ENCODE measurements around the gene CASP14. TPM values are rescaled to one million over a fixed set of nuclear protein-coding genes. Genes with fewer than 3 reads are reported as not detected.

The CASP14 gene
- total RNA-seq, 1 experiment from 2014 or later: not detected

GRCh38 chr19:15104411-15104810 lies 55.1 kb downstream of the CASP14 start:
- Mint-ChIP-seq H3K4me1 (ENCODE audit: low read depth, unreplicated experiment) (peaks cover 8% of the 10 kb centered on the region), H3K9me3 (ENCODE audit: low read depth, unreplicated experiment) (peaks cover 5% of the 10 kb centered on the region), H3K4me3 (ENCODE audit: low read depth, unreplicated experiment) (no peak overlapping the region), H3K36me3 (ENCODE audit: insufficient read depth, unreplicated experiment) (peaks cover 5% of the 10 kb centered on the region), H3K27me3 (ENCODE audit: unreplicated experiment) (peaks cover 4% of the 10 kb centered on the region), H3K27ac (ENCODE audit: unreplicated experiment) (no peak overlapping the region)
- DNase-seq: no peak
- no TSS peak for BruUV-seq (replicated peaks)
- intact Hi-C loops (cut with micrococcal nuclease; ENCODE audit: unreplicated experiment): no loop called here
- no peak for TF ChIP-seq CTCF (IDR thresholded peaks at IDR 0.05; ENCODE audit: unreplicated experiment)
- CTCF ChIA-PET: interaction anchor here (0.5 kb wide), 1 partner anchor 405 kb away, joined by 3 read pairs; no protein-coding TSS in a partner anchor

GRCh38 chr19:15105044-15105443 lies 55.8 kb downstream of the CASP14 start:
- BruUV-seq (replicated peaks): no TSS peak
- Mint-ChIP-seq H3K27me3 (ENCODE audit: unreplicated experiment) (no peaks in the 10 kb centered on the region), H3K9me3 (ENCODE audit: low read depth, unreplicated experiment) (peaks cover 5% of the 10 kb centered on the region), H3K36me3 (ENCODE audit: insufficient read depth, unreplicated experiment) (peaks cover 5% of the 10 kb centered on the region), H3K27ac (ENCODE audit: unreplicated experiment) (no peak overlapping the region), H3K4me3 (ENCODE audit: low read depth, unreplicated experiment) (no peak overlapping the region), H3K4me1 (ENCODE audit: low read depth, unreplicated experiment) (peaks cover 8% of the 10 kb centered on the region)
- no peak for TF ChIP-seq CTCF (IDR thresholded peaks at IDR 0.05; ENCODE audit: unreplicated experiment)
- no peak for DNase-seq
- CTCF ChIA-PET: interaction anchor here (0.5 kb wide), 1 partner anchor 405 kb away, joined by 3 read pairs; no protein-coding TSS in a partner anchor
- intact Hi-C loops (cut with micrococcal nuclease; ENCODE audit: unreplicated experiment): no loop called here

GRCh38 chr19:15107061-15108010 lies 58.1 kb downstream of the CASP14 start, which contains the start of gene SYDE1:
TSS of gene SYDE1 (plus strand) at chr19:15107401. CDS start at chr19:15107434, 33 bp downstream.
- Mint-ChIP-seq H3K27ac (ENCODE audit: unreplicated experiment) (peak within 1 kb of the TSS; percentile 30), H3K4me1 (ENCODE audit: low read depth, unreplicated experiment) (peaks cover 8% of the 10 kb centered on the region), H3K27me3 (ENCODE audit: unreplicated experiment) (no peaks in the 10 kb centered on the region), H3K4me3 (ENCODE audit: low read depth, unreplicated experiment) (peak within 1 kb of the TSS; percentile 70), H3K9me3 (ENCODE audit: low read depth, unreplicated experiment) (peaks cover 5% of the 10 kb centered on the region), H3K36me3 (ENCODE audit: insufficient read depth, unreplicated experiment) (peaks cover 5% of the 10 kb centered on the region)
- BruUV-seq (replicated peaks): no TSS peak
- peak; percentile 42 for DNase-seq
- intact Hi-C loops (cut with micrococcal nuclease; ENCODE audit: unreplicated experiment): no loop called here
- CTCF ChIA-PET: interaction anchor here (0.6 kb wide), 1 partner anchor 104 kb away, joined by 3 read pairs; no protein-coding TSS in a partner anchor
- no peak for TF ChIP-seq CTCF (IDR thresholded peaks at IDR 0.05; ENCODE audit: unreplicated experiment)

Other genes with a start within 250 kb of the CASP14 start
- gene OR7A5, start 214.3 kb upstream of the CASP14 start, total RNA-seq (2022): not detected in 2 replicates
- gene OR7C1, start 214.3 kb upstream of the CASP14 start, total RNA-seq (2022): not detected in 2 replicates
- not detected in 2 replicates for gene OR7A10, start 200.6 kb upstream of the CASP14 start, total RNA-seq (2022)
- gene OR7A17, start 163.3 kb upstream of the CASP14 start, total RNA-seq (2022): not detected in 2 replicates
- gene OR7C2, start 108.0 kb upstream of the CASP14 start, total RNA-seq (2022): not detected in 2 replicates
- not detected in 2 replicates for gene SLC1A6, start 69.6 kb upstream of the CASP14 start, total RNA-seq (2022)
- not detected in 2 replicates for gene OR1I1, start 32.7 kb downstream of the CASP14 start, total RNA-seq (2022)
- 2.1 and 2.6 TPM in 2 replicates for gene SYDE1, start 57.9 kb downstream of the CASP14 start, total RNA-seq (2022)
- 32.6 and 44.7 TPM in 2 replicates for gene NOTCH3, start 151.5 kb downstream of the CASP14 start, total RNA-seq (2022)
- 0.86 and 1.0 TPM in 2 replicates for gene EPHX3, start 183.0 kb downstream of the CASP14 start, total RNA-seq (2022)

Measured in Calu3 (cell line).